IgD-negative memory B cell (primary cell): ENCODE measurements around the gene DUSP28. TPM values are rescaled to one million over a fixed set of nuclear protein-coding genes. Genes with fewer than 3 reads are reported as not detected.

ENCODE experiments used
- H3K27ac Mint-ChIP-seq, 3 donors: one replicate each; pipeline ENCODE4 v1.8.0; 2020 to 2022; ENCODE audit warnings: mild to moderate bottlenecking in 3 of 3, mixed read lengths in 3 of 3, moderate library complexity in 1 of 3
- H3K27me3 Mint-ChIP-seq: one replicate; pipeline ENCODE4 v1.8.0; 2021; ENCODE audit warnings: mixed read lengths
- H3K36me3 Mint-ChIP-seq: one replicate; pipeline ENCODE4 v1.8.0; 2020; ENCODE audit warnings: mild to moderate bottlenecking, mixed read lengths
- H3K4me1 Mint-ChIP-seq, 3 donors: one replicate each; pipeline ENCODE4 v1.8.0; 2020 to 2022; ENCODE audit warnings: mixed read lengths in 3 of 3, mild to moderate bottlenecking in 1 of 3
- H3K4me3 Mint-ChIP-seq, 4 donors: one replicate each; pipeline ENCODE4 v1.8.0; 2020 to 2022; ENCODE audit warnings: mild to moderate bottlenecking in 4 of 4, mixed read lengths in 4 of 4, moderate library complexity in 3 of 4
- H3K9me3 Mint-ChIP-seq, 3 donors: one replicate each; pipeline ENCODE4 v1.8.0; 2020 to 2021; ENCODE audit warnings: mixed read lengths in 3 of 3, mild to moderate bottlenecking in 1 of 3
- polyA plus RNA-seq: library from polyadenylated mRNA; unstranded; fragments of 300-500 nt; fragmentation: Illumina TruSeq; gene quantifications from one replicate; pipeline ENCODE4 v1.2.3, GENCODE V29; 2021

Gene DUSP28
- polyA plus RNA-seq, 1 donor from 2014 or later = 23.4 TPM

DNA sequence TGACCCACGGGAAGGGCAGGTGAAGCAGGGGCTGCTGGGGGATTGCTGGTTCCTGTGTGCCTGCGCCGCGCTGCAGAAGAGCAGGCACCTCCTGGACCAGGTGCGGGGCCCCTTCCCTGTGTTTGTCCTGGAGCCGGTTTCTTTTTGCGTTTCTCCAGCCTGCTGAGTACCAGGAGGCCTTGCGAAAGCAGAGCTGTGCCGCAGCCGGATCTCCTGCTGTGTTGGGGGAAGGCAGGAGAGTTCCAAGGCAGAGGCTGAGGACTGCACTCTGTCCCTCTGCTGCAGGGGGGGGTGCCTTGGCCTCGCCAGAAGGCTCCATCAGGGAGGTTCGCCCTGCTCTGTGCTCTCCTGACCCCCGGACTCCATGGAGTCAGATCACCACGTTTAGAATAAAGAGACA lies 29.2 kb downstream of the DUSP28 start:
- H3K9me3 Mint-ChIP-seq = no peaks in the 10 kb centered on the region
- no peak overlapping the region for H3K27ac Mint-ChIP-seq

GRCh38 chr2:240589850-240590525 lies 29.8 kb downstream of the DUSP28 start:
- H3K4me3 Mint-ChIP-seq = no peak overlapping the region
- no peaks in the 10 kb centered on the region for H3K27me3 Mint-ChIP-seq
- no peak overlapping the region for H3K27ac Mint-ChIP-seq
- H3K9me3 Mint-ChIP-seq = no peaks in the 10 kb centered on the region
- H3K36me3 Mint-ChIP-seq = peaks cover 5% of the 10 kb centered on the region
- H3K4me1 Mint-ChIP-seq = peaks cover 15 to 23% (median 18%) of the 10 kb centered on the region in 3 donors

More for the DNA sequence above, 29.2 kb downstream of the DUSP28 start:
- peaks cover 5% of the 10 kb centered on the region for H3K36me3 Mint-ChIP-seq
- no peaks in the 10 kb centered on the region for H3K27me3 Mint-ChIP-seq
- peaks cover 19 to 30% (median 24%) of the 10 kb centered on the region in 3 donors for H3K4me1 Mint-ChIP-seq
- H3K4me3 Mint-ChIP-seq = no peak overlapping the region

DNA sequence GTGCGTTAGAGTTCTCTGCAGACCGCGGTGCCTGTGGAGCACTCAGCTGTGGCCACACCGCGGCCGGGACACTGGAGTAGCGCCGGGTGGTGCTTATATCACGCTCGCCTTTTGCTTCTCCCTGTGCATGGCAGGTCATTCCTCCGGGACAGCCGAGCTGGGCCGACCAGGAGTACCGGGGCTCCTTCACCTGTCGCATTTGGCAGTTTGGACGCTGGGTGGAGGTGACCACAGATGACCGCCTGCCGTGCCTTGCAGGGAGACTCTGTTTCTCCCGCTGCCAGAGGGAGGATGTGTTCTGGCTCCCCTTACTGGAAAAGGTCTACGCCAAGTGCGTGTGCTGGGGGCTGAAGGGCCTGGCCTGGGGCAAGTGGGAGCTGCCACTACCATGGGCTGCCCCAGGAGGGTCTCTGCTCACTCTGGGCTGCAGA lies 30.5 kb downstream of the DUSP28 start:
- H3K27ac Mint-ChIP-seq = no peak overlapping the region
- peaks cover 5% of the 10 kb centered on the region for H3K36me3 Mint-ChIP-seq
- H3K4me1 Mint-ChIP-seq = peaks cover 12 to 19% (median 16%) of the 10 kb centered on the region in 3 donors
- peak overlapping the region in 1 of 4 donors; percentile 17 for H3K4me3 Mint-ChIP-seq
- no peaks in the 10 kb centered on the region for H3K9me3 Mint-ChIP-seq
- no peaks in the 10 kb centered on the region for H3K27me3 Mint-ChIP-seq

- Mint-ChIP-seq H3K9me3 (no peaks in the 10 kb centered on the region), H3K27me3 (no peaks in the 10 kb centered on the region), H3K4me3 (peak overlapping the region in 1 of 4 donors; percentile 17), H3K36me3 (peaks cover 5% of the 10 kb centered on the region), H3K27ac (no peak overlapping the region), H3K4me1 (peaks cover 12 to 16% (median 14%) of the 10 kb centered on the region in 3 donors)
Observed at GRCh38 chr2:240591226-240591625, 31.1 kb downstream of the DUSP28 start.

GRCh38 chr2:240591784-240592183 lies 31.6 kb downstream of the DUSP28 start:
- H3K4me1 Mint-ChIP-seq = peaks cover 12 to 16% (median 14%) of the 10 kb centered on the region in 3 donors
- no peaks in the 10 kb centered on the region for H3K9me3 Mint-ChIP-seq
- H3K36me3 Mint-ChIP-seq = peaks cover 5% of the 10 kb centered on the region
- H3K27ac Mint-ChIP-seq = no peak overlapping the region
- no peak overlapping the region for H3K4me3 Mint-ChIP-seq
- no peaks in the 10 kb centered on the region for H3K27me3 Mint-ChIP-seq

DNA sequence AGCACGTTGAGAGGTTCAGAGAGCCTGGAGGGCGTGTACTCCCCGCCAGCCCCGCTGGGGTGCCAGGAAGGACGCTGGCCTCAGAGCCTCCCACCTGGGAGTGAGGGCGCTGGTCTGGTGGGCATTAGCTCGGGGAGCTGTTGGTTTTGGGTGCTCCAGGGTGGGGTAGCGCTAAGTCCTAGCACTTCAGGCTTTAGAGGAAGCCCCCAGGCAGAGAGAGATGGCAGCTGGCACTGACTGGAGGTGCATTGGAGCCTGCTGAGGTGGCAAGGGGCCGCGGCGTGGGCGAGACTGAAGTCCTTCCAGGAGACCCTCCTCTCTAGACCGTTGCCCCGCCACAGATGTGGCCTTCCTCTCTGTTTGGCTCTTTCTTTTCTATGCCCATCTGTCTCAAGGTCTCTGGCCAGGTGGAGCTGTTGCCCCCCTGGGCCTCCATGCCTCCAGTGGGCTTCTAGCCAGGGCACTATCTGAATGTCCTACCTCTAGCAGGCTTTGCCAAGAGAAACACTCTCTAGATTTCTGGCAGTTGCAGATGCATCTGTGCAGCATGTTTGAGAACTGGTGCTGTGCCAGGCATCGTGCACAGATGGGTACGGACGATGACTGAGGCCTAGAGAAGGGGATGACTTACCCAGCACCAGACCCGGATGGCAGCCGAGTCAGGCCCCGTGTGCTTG lies 33.0 kb downstream of the DUSP28 start:
- H3K4me1 Mint-ChIP-seq = peaks cover 4 to 9% (median 6%) of the 10 kb centered on the region in 3 donors
- no peaks in the 10 kb centered on the region for H3K27me3 Mint-ChIP-seq
- no peaks in the 10 kb centered on the region for H3K9me3 Mint-ChIP-seq
- H3K27ac Mint-ChIP-seq = no peak overlapping the region
- no peak overlapping the region for H3K4me3 Mint-ChIP-seq
- H3K36me3 Mint-ChIP-seq = peaks cover 2% of the 10 kb centered on the region

GRCh38 chr2:240593703-240594451 lies 33.7 kb downstream of the DUSP28 start:
- Mint-ChIP-seq H3K9me3 (no peaks in the 10 kb centered on the region), H3K27me3 (no peaks in the 10 kb centered on the region), H3K4me3 (no peak overlapping the region), H3K27ac (no peak overlapping the region), H3K4me1 (peaks cover 0 to 2% (median 2%) of the 10 kb centered on the region in 3 donors), H3K36me3 (peaks cover 2% of the 10 kb centered on the region)

DNA sequence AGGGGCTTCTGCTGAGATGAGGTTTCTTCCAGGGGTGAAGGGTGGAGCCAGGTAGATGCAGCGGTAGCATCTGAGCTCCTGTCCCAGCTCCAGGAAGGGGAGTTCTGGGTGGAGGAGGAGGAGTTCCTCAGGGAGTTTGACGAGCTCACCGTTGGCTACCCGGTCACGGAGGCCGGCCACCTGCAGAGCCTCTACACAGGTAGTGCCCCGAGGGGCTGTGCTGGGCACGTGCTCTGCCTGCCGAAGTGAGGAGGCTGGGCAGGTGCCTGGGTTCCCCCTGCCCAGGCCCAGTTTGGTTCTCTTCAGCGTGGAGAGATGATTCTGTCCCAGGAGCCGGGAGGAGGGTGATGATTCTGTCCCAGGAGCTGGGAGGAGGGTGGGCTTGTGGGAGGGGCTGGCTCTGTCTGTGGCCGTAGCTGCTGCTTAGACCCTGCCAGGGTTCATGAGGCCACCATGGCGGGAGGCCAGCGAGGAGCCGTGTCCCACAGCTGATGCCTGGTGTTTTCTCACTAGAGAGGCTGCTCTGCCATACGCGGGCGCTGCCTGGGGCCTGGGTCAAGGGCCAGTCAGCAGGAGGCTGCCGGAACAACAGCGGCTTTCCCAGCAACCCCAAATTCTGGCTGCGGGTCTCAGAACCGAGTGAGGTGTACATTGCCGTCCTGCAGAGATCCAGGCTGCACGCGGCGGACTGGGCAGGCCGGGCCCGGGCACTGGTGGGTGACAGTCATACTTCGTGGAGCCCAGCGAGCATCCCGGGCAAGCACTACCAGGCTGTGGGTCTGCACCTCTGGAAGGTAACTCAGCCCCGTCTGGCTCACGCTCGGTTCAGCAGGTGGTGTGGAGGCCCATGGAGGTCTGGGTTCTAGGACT lies 34.6 kb downstream of the DUSP28 start:
- H3K4me3 Mint-ChIP-seq = no peak overlapping the region
- no peak overlapping the region for H3K27ac Mint-ChIP-seq
- H3K27me3 Mint-ChIP-seq = no peaks in the 10 kb centered on the region
- peaks cover 2% of the 10 kb centered on the region for H3K36me3 Mint-ChIP-seq
- no peaks in the 10 kb centered on the region for H3K9me3 Mint-ChIP-seq
- no peaks in the 10 kb centered on the region for H3K4me1 Mint-ChIP-seq

DNA sequence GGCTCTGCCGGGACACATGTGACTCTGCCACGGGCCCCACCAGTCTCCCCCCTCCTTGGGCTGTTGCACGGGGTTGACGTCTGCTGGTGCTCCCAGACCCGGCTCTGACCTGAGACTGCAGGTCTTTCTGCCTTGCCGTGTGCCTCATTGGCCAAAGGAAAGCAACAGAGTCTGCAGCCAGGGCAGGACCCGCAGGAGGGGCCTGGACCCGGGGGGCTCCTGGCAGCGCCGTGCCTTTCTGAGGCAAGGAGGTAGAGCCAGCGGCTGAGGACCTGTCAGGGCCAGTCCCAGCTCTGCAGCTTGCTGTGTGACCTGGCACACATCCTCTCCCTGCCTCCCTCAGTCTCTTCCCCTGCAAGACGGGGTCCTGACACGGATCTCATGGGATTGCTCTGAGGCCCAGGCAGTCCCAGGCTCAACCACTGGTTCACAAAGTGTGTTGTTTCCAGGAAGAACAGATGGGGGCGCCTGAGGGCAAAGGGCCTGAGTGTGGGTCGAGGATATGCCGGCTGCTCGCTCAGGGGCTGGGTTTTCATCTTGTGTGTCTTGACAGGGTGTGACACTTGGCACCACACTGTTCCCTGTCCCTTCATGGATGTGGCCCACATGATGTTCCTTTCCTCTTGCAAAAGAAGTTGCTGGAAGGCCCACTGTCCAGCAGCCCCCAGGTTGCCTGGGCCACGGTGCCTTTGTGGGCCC lies 35.4 kb downstream of the DUSP28 start:
- Mint-ChIP-seq H3K9me3 (no peaks in the 10 kb centered on the region), H3K4me1 (no peaks in the 10 kb centered on the region), H3K36me3 (peaks cover 2% of the 10 kb centered on the region), H3K4me3 (no peak overlapping the region), H3K27me3 (no peaks in the 10 kb centered on the region), H3K27ac (no peak overlapping the region)

DNA sequence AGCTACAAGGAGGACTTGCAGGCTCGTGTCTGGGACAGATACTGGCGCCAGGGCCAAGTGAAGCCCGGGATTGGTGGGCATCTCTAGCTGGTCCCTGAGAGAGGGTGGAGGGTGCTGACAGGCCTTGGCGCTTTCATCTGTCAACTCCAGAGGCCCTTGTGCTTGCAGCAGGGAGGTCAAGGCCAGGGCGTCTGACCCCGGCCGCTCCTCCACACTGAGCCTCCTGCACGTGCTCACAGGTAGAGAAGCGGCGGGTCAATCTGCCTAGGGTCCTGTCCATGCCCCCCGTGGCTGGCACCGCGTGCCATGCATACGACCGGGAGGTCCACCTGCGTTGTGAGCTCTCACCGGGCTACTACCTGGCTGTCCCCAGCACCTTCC lies 35.9 kb downstream of the DUSP28 start:
- no peaks in the 10 kb centered on the region for H3K27me3 Mint-ChIP-seq
- no peak overlapping the region for H3K4me3 Mint-ChIP-seq
- H3K4me1 Mint-ChIP-seq = no peaks in the 10 kb centered on the region
- no peak overlapping the region for H3K27ac Mint-ChIP-seq
- H3K36me3 Mint-ChIP-seq = peaks cover 2% of the 10 kb centered on the region
- H3K9me3 Mint-ChIP-seq = no peaks in the 10 kb centered on the region

DNA sequence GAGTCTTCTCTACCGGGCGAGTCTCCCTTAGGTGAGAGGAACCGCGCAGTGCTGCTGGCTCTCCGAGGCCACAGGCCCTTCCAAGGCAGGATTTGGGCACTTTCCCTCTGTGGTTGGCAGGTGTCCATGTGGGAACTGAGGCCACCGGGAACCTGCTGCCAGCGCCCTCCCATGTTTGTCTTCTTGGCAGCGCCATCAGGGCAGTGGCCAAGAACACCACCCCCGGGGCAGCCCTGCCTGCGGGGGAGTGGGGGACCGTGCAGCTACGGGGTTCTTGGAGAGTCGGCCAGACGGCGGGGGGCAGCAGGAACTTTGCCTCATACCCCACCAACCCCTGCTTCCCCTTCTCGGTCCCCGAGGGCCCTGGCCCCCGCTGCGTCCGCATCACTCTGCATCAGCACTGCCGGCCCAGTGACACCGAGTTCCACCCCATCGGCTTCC lies 36.4 kb downstream of the DUSP28 start:
- H3K27me3 Mint-ChIP-seq = no peaks in the 10 kb centered on the region
- H3K4me1 Mint-ChIP-seq = no peaks in the 10 kb centered on the region
- peaks cover 3% of the 10 kb centered on the region for H3K36me3 Mint-ChIP-seq
- no peak overlapping the region for H3K27ac Mint-ChIP-seq
- H3K9me3 Mint-ChIP-seq = no peaks in the 10 kb centered on the region
- H3K4me3 Mint-ChIP-seq = no peak overlapping the region

DNA sequence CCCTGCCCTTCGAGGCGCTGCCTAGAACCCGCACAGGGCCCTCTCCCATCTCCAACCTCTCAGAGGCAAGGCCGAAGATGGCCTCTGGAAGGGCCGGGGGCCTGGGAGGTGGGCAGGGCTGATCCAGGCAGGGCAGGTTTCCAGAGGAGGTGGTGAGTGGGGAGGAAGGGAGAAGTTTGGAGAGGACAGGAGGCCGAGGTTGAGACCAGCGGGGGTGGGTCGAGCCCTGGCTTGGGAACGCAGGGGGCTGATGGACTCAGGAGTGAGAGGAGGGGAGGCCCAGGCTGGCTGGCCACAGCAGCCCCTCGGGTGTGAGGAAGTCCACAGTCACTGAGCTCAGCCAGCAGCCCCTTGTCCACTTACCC lies 36.9 kb downstream of the DUSP28 start:
- H3K36me3 Mint-ChIP-seq = peaks cover 1% of the 10 kb centered on the region
- no peak overlapping the region for H3K4me3 Mint-ChIP-seq
- H3K27me3 Mint-ChIP-seq = no peaks in the 10 kb centered on the region
- H3K27ac Mint-ChIP-seq = no peak overlapping the region
- no peaks in the 10 kb centered on the region for H3K9me3 Mint-ChIP-seq
- no peaks in the 10 kb centered on the region for H3K4me1 Mint-ChIP-seq

- H3K27ac Mint-ChIP-seq = no peak overlapping the region
- no peaks in the 10 kb centered on the region for H3K4me1 Mint-ChIP-seq
- no peaks in the 10 kb centered on the region for H3K9me3 Mint-ChIP-seq
- peaks cover 1% of the 10 kb centered on the region for H3K36me3 Mint-ChIP-seq
- H3K27me3 Mint-ChIP-seq = no peaks in the 10 kb centered on the region
- H3K4me3 Mint-ChIP-seq = no peak overlapping the region
Observed at GRCh38 chr2:240597419-240598181, 37.4 kb downstream of the DUSP28 start.
